ENCODE data around the gene DHX29. TPM values are rescaled to one million over a fixed set of nuclear protein-coding genes. Genes with fewer than 3 reads are reported as not detected.

DHX29 gene
- total RNA-seq, 1 donor from 2014 or later = 21.6 TPM

- Histone ChIP-seq H3K4me3 (ENCODE audit: low read depth, low read length) (no peak overlapping the region), H3K36me3 (ENCODE audit: control insufficient read depth, insufficient read depth, low read length) (no peaks in the 10 kb centered on the region), H3K27me3 (ENCODE audit: control insufficient read depth, insufficient read depth, low read length) (peaks cover 38% of the 10 kb centered on the region)
- DNase-seq (ENCODE audit: low read depth) = no peak
- TF ChIP-seq CTCF (IDR thresholded peaks at IDR 0.05; ENCODE audit: insufficient read depth, low read length, poor library complexity, severe bottlenecking) = no peak
Observed at GRCh38 chr5:55218967-55219366, 88.5 kb downstream of the DHX29 start.

- Histone ChIP-seq H3K4me3 (ENCODE audit: low read depth, low read length) (no peak overlapping the region), H3K36me3 (ENCODE audit: control insufficient read depth, insufficient read depth, low read length) (no peaks in the 10 kb centered on the region), H3K27me3 (ENCODE audit: control insufficient read depth, insufficient read depth, low read length) (peaks cover 2% of the 10 kb centered on the region)
- TF ChIP-seq CTCF (IDR thresholded peaks at IDR 0.05; ENCODE audit: insufficient read depth, low read length, poor library complexity, severe bottlenecking) = no peak
- DNase-seq (ENCODE audit: low read depth) = no peak
Observed at GRCh38 chr5:55211184-55211874, 96.2 kb downstream of the DHX29 start.

Other genes with a start within 250 kb of the DHX29 start
- not detected in 2 replicates for gene GZMA, start 205.0 kb downstream of the DHX29 start, total RNA-seq
- 42.5 and 59.0 TPM in 2 replicates for gene GPX8, start 147.5 kb downstream of the DHX29 start, total RNA-seq
- gene CDC20B, start 134.5 kb downstream of the DHX29 start, total RNA-seq = 0.27 TPM in 1 of 2 replicates, not detected in the other
- not detected in 2 replicates for gene MCIDAS, start 80.4 kb downstream of the DHX29 start, total RNA-seq
- 1.3 and 3.9 TPM in 2 replicates for gene CCNO, start 74.1 kb downstream of the DHX29 start, total RNA-seq
- gene MTREX, start 295 bp upstream of the DHX29 start, total RNA-seq = 35.7 and 62.4 TPM in 2 replicates
- 26.6 and 28.8 TPM in 2 replicates for gene PLPP1, start 227.3 kb upstream of the DHX29 start, total RNA-seq